Hypothalamus (tissue), 51 donors: ENCODE data around the gene CEP170B.
"Not testable (repeated sequence)": the region's sequence is repeated elsewhere in the genome, so short reads cannot be mapped to it uniquely, and the experiment has no call there.

ENCODE experiments used
- DNase-seq, 51 donors: peaks; one replicate each; lab custom pipeline; 2025; lab: John Stamatoyannopoulos, UW

CEP170B gene

GRCh38 chr14:104939666-104940410 lies 74.8 kb downstream of the CEP170B start:
- DNase-seq, result peak in 1 of 51 donors; percentile 12

GRCh38 chr14:104940526-104941150 lies 75.6 kb downstream of the CEP170B start:
- no peak for DNase-seq

- DNase-seq, result no peak
These were observed 76.7 kb downstream of the CEP170B start for GRCh38 chr14:104941508-104942365.

GRCh38 chr14:104942586-104942985 lies 77.5 kb downstream of the CEP170B start:
- no peak for DNase-seq

GRCh38 chr14:104943216-104944015 lies 78.3 kb downstream of the CEP170B start:
- DNase-seq, result not testable (repeated sequence)

- not testable (repeated sequence) for DNase-seq
These were observed 78.9 kb downstream of the CEP170B start for GRCh38 chr14:104944016-104944308.

GRCh38 chr14:104944436-104945205 lies 79.6 kb downstream of the CEP170B start:
- DNase-seq, result not testable (repeated sequence)

- not testable (repeated sequence) for DNase-seq
These were observed 80.2 kb downstream of the CEP170B start for GRCh38 chr14:104945266-104945665.
